ENCODE measurements around the gene FAM118A. TPM values are rescaled to one million over a fixed set of nuclear protein-coding genes. Genes with fewer than 3 reads are reported as not detected.

Gene FAM118A
- total and polyA plus RNA-seq, 2 of the 8 experiments (the other 6 are each of a cell fraction or from before 2014, with no cell fraction given): 8.5 to 18.6 TPM

GRCh38 chr22:45357490-45357889 lies 47.8 kb downstream of the FAM118A start:
- Histone ChIP-seq H3K4me3 (ENCODE audit: extremely low read depth in 1 of 4, insufficient read depth in 2 of 4, low read depth in 3 of 4, low read length in 4 of 4) (no peak overlapping the region), H4K91ac (replicated peaks; ENCODE audit: insufficient read length, low read length) (no peak overlapping the region), H3K56ac (replicated peaks; ENCODE audit: insufficient read length, low read depth, low read length) (no peak overlapping the region), H4K5ac (ENCODE audit: insufficient read length, low read depth, low read length) (no peak overlapping the region), H3K27me3 (replicated peaks in 1 of 4; ENCODE audit: control insufficient read depth in 3 of 4, extremely low read depth in 1 of 4, insufficient read depth in 3 of 4, low read length in 3 of 4) (no peaks in the 10 kb centered on the region), H3K4me1 (replicated peaks in 1 of 4; ENCODE audit: control insufficient read depth in 3 of 4, insufficient read depth in 4 of 4, low read length in 3 of 4) (no peaks in the 10 kb centered on the region), H4K20me1 (replicated peaks in 1 of 2; ENCODE audit: control insufficient read depth in 1 of 2, insufficient read depth in 2 of 2, low read length in 2 of 2) (no peaks in the 10 kb centered on the region), H3K9ac (replicated peaks in 1 of 4; ENCODE audit: extremely low read depth in 1 of 4, low read depth in 3 of 4, low read length in 3 of 4) (no peak overlapping the region), H2AFZ (ENCODE audit: low read length) (no peak overlapping the region), H3K4me2 (ENCODE audit: insufficient read depth in 1 of 2, low read depth in 2 of 2, low read length in 2 of 2) (no peak overlapping the region), H2BK5ac (ENCODE audit: low read depth, low read length) (no peak overlapping the region), H2BK15ac (ENCODE audit: low read length) (no peak overlapping the region), H2BK120ac (replicated peaks; ENCODE audit: low read depth, low read length) (no peak overlapping the region), H3K23me2 (ENCODE audit: low read depth, low read length) (no peaks in the 10 kb centered on the region), H3K36me3 (ENCODE audit: control insufficient read depth in 2 of 4, insufficient read depth in 4 of 4, low read length in 3 of 4) (no peaks in the 10 kb centered on the region), H2BK20ac (ENCODE audit: low read length) (no peak overlapping the region), H3K14ac (ENCODE audit: insufficient read length) (no peak overlapping the region), H3K18ac (ENCODE audit: extremely low read depth, low read length) (no peak overlapping the region), H3K23ac (ENCODE audit: insufficient read length) (no peak overlapping the region), H3K79me1 (ENCODE audit: low read depth, low read length) (no peaks in the 10 kb centered on the region), H3K9me3 (ENCODE audit: insufficient read depth in 2 of 2, low read depth in 1 of 2, low read length in 1 of 2) (no peaks in the 10 kb centered on the region), H3K27ac (ENCODE audit: low read depth, low read length) (no peak overlapping the region), H3K4ac (replicated peaks; ENCODE audit: insufficient read length, low read depth, low read length) (no peak overlapping the region), H3K79me2 (ENCODE audit: control insufficient read depth in 1 of 2, insufficient read depth in 2 of 2, low read length in 2 of 2) (no peaks in the 10 kb centered on the region), H2BK12ac (ENCODE audit: low read depth, low read length) (no peak overlapping the region), H4K8ac (ENCODE audit: extremely low read depth, insufficient read depth, low read length) (no peak overlapping the region), H2AK5ac (ENCODE audit: low read depth, low read length) (no peak overlapping the region)
- WGBS, 2 experiments (ENCODE audit: extremely low coverage in 1 of 2, insufficient coverage in 1 of 2, insufficient read length in 1 of 2, insufficient replicate concordance in 2 of 2, low coverage in 1 of 2, low lambda C conversion rate in 2 of 2, missing lambda C conversion rate in 1 of 2): 88% methylated on average over 1 of the region's 1 CpG; no CpG with 5 or more reads in 1 of the 2 experiments
- FAIRE-seq (no peak), DNase-seq (ENCODE audit: low read depth in 1 of 2, low spot score in 2 of 2) (no peak)
- ChIA-PET POLR2A (ENCODE audit: partially characterized antibody) (no interaction called here), CTCF (ENCODE audit: partially characterized antibody) (interaction anchor here (0.5 to 1.0 kb wide), 5 partner anchors 9 to 465 kb away, joined by 3 read pairs; no protein-coding TSS in a partner anchor)
- TF ChIP-seq NANOG (IDR thresholded peaks at IDR 0.05; ENCODE audit: insufficient read depth, low read depth, low read length, poor library complexity, severe bottlenecking) (no peak), MAFK (IDR thresholded peaks at IDR 0.05; ENCODE audit: low read depth, low read length) (peak; percentile 92)
